H9 (cell line): Measurements from ENCODE around the gene ZNF385B. TPM values are rescaled to one million over a fixed set of nuclear protein-coding genes. Genes with fewer than 3 reads are reported as not detected.
A peak's percentile ranks its signal among the peaks of the same experiment; 100 is the strongest.

ENCODE experiments used
- DNase-seq: peaks from one replicate; pipeline ENCODE4 v3.0.0-alpha.2; 2017
- H2AFZ ChIP-seq: one replicate; pipeline ENCODE4 v1.6.1; 2013; ENCODE audit warnings: mild to moderate bottlenecking, low read length, control low read depth, moderate library complexity
- H2AK5ac ChIP-seq: 2 replicates; pipeline ENCODE4 v1.6.1; 2013; ENCODE audit warnings: low read length, control low read depth, mixed read lengths; ENCODE audit not compliant: insufficient read length
- H2BK120ac ChIP-seq: one replicate; pipeline ENCODE4 v1.6.1; 2013; ENCODE audit warnings: low read depth, mild to moderate bottlenecking, low read length, control low read depth, inconsistent platforms; ENCODE audit not compliant: poor library complexity, severe bottlenecking
- H2BK12ac ChIP-seq: 2 replicates; pipeline ENCODE4 v1.6.1; 2013; ENCODE audit warnings: low read length, control low read depth, mixed read lengths, low read depth; ENCODE audit not compliant: insufficient read length
- H2BK15ac ChIP-seq: 2 replicates; pipeline ENCODE4 v1.6.1; 2013; ENCODE audit warnings: low read depth, low read length, control low read depth
- H2BK20ac ChIP-seq: one replicate; pipeline ENCODE4 v1.6.1; 2013; ENCODE audit warnings: low read depth, mild to moderate bottlenecking, low read length, control low read depth, inconsistent platforms; ENCODE audit not compliant: poor library complexity, severe bottlenecking
- H2BK5ac ChIP-seq: 2 replicates; pipeline ENCODE4 v1.6.1; 2013; ENCODE audit warnings: low read length, control low read depth, mixed read lengths; ENCODE audit not compliant: insufficient read length
- H3K14ac ChIP-seq: 2 replicates; pipeline ENCODE4 v1.6.1; 2013; ENCODE audit warnings: low read length, control low read depth; ENCODE audit not compliant: insufficient read depth
- H3K18ac ChIP-seq: 2 replicates; pipeline ENCODE4 v1.6.1; 2013; ENCODE audit warnings: low read depth, mild to moderate bottlenecking, mixed read lengths, low read length, control low read depth; ENCODE audit not compliant: insufficient read length
- H3K23ac ChIP-seq: 2 replicates; pipeline ENCODE4 v1.6.1; 2013; ENCODE audit warnings: low read length, control low read depth, mixed read lengths, low read depth; ENCODE audit not compliant: insufficient read length
- H3K23me2 ChIP-seq: 2 replicates; pipeline ENCODE4 v1.6.1; 2013; ENCODE audit warnings: low read depth, mild to moderate bottlenecking, mixed read lengths, low read length, control low read depth; ENCODE audit not compliant: insufficient read length, poor library complexity, severe bottlenecking
- H3K27ac ChIP-seq: 2 replicates; pipeline ENCODE4 v1.5.1; 2013; ENCODE audit warnings: low read length, control low read depth, mixed read lengths, low read depth; ENCODE audit not compliant: insufficient read length
- H3K27me3 ChIP-seq: 2 replicates; pipeline ENCODE4 v1.6.1; 2013; ENCODE audit warnings: low read length, control low read depth, inconsistent platforms; ENCODE audit not compliant: insufficient read depth
- H3K4ac ChIP-seq: 2 replicates; pipeline ENCODE4 v1.6.1; 2013; ENCODE audit warnings: low read depth, mild to moderate bottlenecking, control low read depth, inconsistent platforms, low read length, moderate library complexity
- H3K4me1 ChIP-seq: 2 replicates; pipeline ENCODE4 v1.6.1; 2013; ENCODE audit warnings: low read length, control low read depth, inconsistent platforms; ENCODE audit not compliant: insufficient read depth
- H3K4me2 ChIP-seq: 2 replicates; pipeline ENCODE4 v1.6.1; 2013; ENCODE audit warnings: low read length, control low read depth, mixed read lengths; ENCODE audit not compliant: insufficient read length, insufficient read depth
- H3K56ac ChIP-seq: 2 replicates; pipeline ENCODE4 v1.6.1; 2013; ENCODE audit warnings: low read depth, mild to moderate bottlenecking, mixed read lengths, low read length, control low read depth; ENCODE audit not compliant: insufficient read length
- H3K79me1 ChIP-seq: 2 replicates; pipeline ENCODE4 v1.6.1; 2013; ENCODE audit warnings: low read depth, mild to moderate bottlenecking, moderate library complexity, low read length, control low read depth, inconsistent platforms; ENCODE audit not compliant: insufficient read depth, poor library complexity, severe bottlenecking
- H3K79me2 ChIP-seq: 2 replicates; pipeline ENCODE4 v1.6.1; 2013; ENCODE audit warnings: low read length, control low read depth, inconsistent platforms; ENCODE audit not compliant: insufficient read depth
- H3K9ac ChIP-seq: 2 replicates; pipeline ENCODE4 v1.6.1; 2013; ENCODE audit warnings: low read length, control low read depth, mixed read lengths; ENCODE audit not compliant: insufficient read length; ENCODE audit errors: extremely low read depth
- H3K9me3 ChIP-seq: one replicate; pipeline ENCODE4 v1.6.1; 2013; ENCODE audit warnings: low read depth, low read length, inconsistent platforms; ENCODE audit not compliant: control insufficient read depth
- H3T11ph ChIP-seq: one replicate; pipeline ENCODE4 v1.6.1; 2013; ENCODE audit warnings: mild to moderate bottlenecking, low read length, control low read depth, inconsistent platforms
- H4K20me1 ChIP-seq: one replicate; pipeline ENCODE4 v1.6.1; 2013; ENCODE audit not compliant: control insufficient read depth, insufficient read length, insufficient read depth
- H4K5ac ChIP-seq: 2 replicates; pipeline ENCODE4 v1.6.1; 2013; ENCODE audit warnings: low read depth, mild to moderate bottlenecking, mixed read lengths, low read length, control low read depth; ENCODE audit not compliant: insufficient read length
- H4K8ac ChIP-seq: replicated peaks from 2 replicates; pipeline ENCODE4 v1.6.1; 2013; ENCODE audit warnings: low read length, control low read depth, mixed read lengths, low read depth; ENCODE audit not compliant: insufficient read length
- H4K91ac ChIP-seq: 2 replicates; pipeline ENCODE4 v1.6.1; 2013; ENCODE audit warnings: low read depth, mild to moderate bottlenecking, moderate library complexity, mixed read lengths, low read length, control low read depth; ENCODE audit not compliant: insufficient read length
- H3K27ac Mint-ChIP-seq, 3 experiments: 2 replicates in 2 of 3; 3 replicates in 1 of 3; pipeline ENCODE4 v1.8.0; 2020 to 2021; ENCODE audit warnings: mixed read lengths in 3 of 3, mild to moderate bottlenecking in 1 of 3, moderate library complexity in 1 of 3
- H3K27me3 Mint-ChIP-seq: 2 replicates; pipeline ENCODE4 v1.8.0; 2021; ENCODE audit warnings: low read depth, mild to moderate bottlenecking, moderate library complexity, mixed read lengths
- H3K36me3 Mint-ChIP-seq, 3 experiments: 2 replicates in 2 of 3; 3 replicates in 1 of 3; pipeline ENCODE4 v1.8.0; 2020 to 2021; ENCODE audit warnings: low read depth in 3 of 3, mixed read lengths in 3 of 3; ENCODE audit not compliant: insufficient read depth in 1 of 3
- H3K4me1 Mint-ChIP-seq, 2 experiments: 2 replicates each; pipeline ENCODE4 v1.8.0; 2020; ENCODE audit warnings: mixed read lengths in 2 of 2
- H3K4me3 Mint-ChIP-seq, 2 experiments: 2 replicates in 1 of 2; 3 replicates in 1 of 2; pipeline ENCODE4 v1.8.0; 2020 to 2021; ENCODE audit warnings: mild to moderate bottlenecking in 2 of 2, mixed read lengths in 2 of 2, moderate library complexity in 1 of 2
- H3K9me3 Mint-ChIP-seq, 2 experiments: 2 replicates in 1 of 2; 3 replicates in 1 of 2; pipeline ENCODE4 v1.8.0; 2020; ENCODE audit warnings: mild to moderate bottlenecking in 2 of 2, mixed read lengths in 2 of 2, moderate library complexity in 1 of 2
- CTCF ChIP-seq: fragments of 200-600 bp; sonication (generic); conservative IDR thresholded peaks from 3 replicates; pipeline ENCODE4 v1.8.0; 2021; ENCODE audit warnings: antibody characterized with exemption, mild to moderate bottlenecking
- WGBS: extraction: QIAGEN DNeasy Blood & Tissue Kit; methylation state at CpG from one replicate; pipeline ENCODE4 v1.1.7; 2013; ENCODE audit warnings: missing lambda C conversion rate, low lambda C conversion rate, mixed read lengths; ENCODE audit not compliant: insufficient read length; ENCODE audit errors: extremely low coverage; 5-methylcytosine and 5-hydroxymethylcytosine counted together
- total RNA-seq: library from RNA; stranded (reverse); gene quantifications from 2 replicates; pipeline ENCODE4 v1.2.1, GENCODE V29; 2021

ZNF385B gene
- total RNA-seq, 1 experiment from 2014 or later, result 2.1 TPM

GRCh38 chr2:179861027-179861415 is 391 bp downstream of the ZNF385B start:
- H2BK12ac ChIP-seq, result no peak overlapping the region
- no peaks in the 10 kb centered on the region for H3K79me1 ChIP-seq
- no peak overlapping the region for H2BK20ac ChIP-seq
- H3K4me3 Mint-ChIP-seq, result peak overlapping the region; percentile 79 to 97
- no peak overlapping the region for H2BK5ac ChIP-seq
- H3K4me1 Mint-ChIP-seq, result peaks cover 18 to 28% of the 10 kb centered on the region in 2 experiments
- no peak overlapping the region for H3K23ac ChIP-seq
- no peak overlapping the region for H3T11ph ChIP-seq
- H3K23me2 ChIP-seq, result peaks cover 6% of the 10 kb centered on the region
- no peak for DNase-seq
- H4K91ac ChIP-seq, result no peak overlapping the region
- H3K14ac ChIP-seq, result 0 out of 2 replicates have a peak overlapping the region, but pooled peaks have one; percentile 31
- H4K5ac ChIP-seq, result no peak overlapping the region
- H2AFZ ChIP-seq, result no peak overlapping the region
- H3K79me2 ChIP-seq, result no peaks in the 10 kb centered on the region
- H3K9ac ChIP-seq, result no peak overlapping the region
- no peak overlapping the region for H3K4ac ChIP-seq
- H3K27ac Mint-ChIP-seq, result no peak overlapping the region
- H4K8ac ChIP-seq, result no peak overlapping the region
- H3K18ac ChIP-seq, result no peak overlapping the region
- H3K27ac ChIP-seq, result no peak overlapping the region
- peak overlapping the region; percentile 42 for H3K4me2 ChIP-seq
- H4K20me1 ChIP-seq, result no peaks in the 10 kb centered on the region
- H2BK120ac ChIP-seq, result no peak overlapping the region
- no peak overlapping the region for H2BK15ac ChIP-seq
- no peak overlapping the region for H3K56ac ChIP-seq
- H3K9me3 Mint-ChIP-seq, result no peaks in the 10 kb centered on the region
- H3K4me1 ChIP-seq, result no peaks in the 10 kb centered on the region
- peaks cover 61% of the 10 kb centered on the region for H3K27me3 Mint-ChIP-seq
- no peaks in the 10 kb centered on the region for H3K9me3 ChIP-seq
- H2AK5ac ChIP-seq, result no peak overlapping the region
- H3K36me3 Mint-ChIP-seq, result no peaks in the 10 kb centered on the region
- TF ChIP-seq CTCF, result no peak
- no CpG with 5 or more reads among the region's 52 CpGs for WGBS
- peaks cover 8% of the 10 kb centered on the region; the same call in 1 of the 2 replicates for H3K27me3 ChIP-seq
